Measurements from ENCODE around the gene RHEB. TPM values are rescaled to one million over a fixed set of nuclear protein-coding genes. Genes with fewer than 3 reads are reported as not detected.
A peak's percentile ranks its signal among the peaks of the same experiment; 100 is the strongest.

Gene RHEB
- total RNA-seq, 1 experiment from 2014 or later: 87.0 TPM

DNA sequence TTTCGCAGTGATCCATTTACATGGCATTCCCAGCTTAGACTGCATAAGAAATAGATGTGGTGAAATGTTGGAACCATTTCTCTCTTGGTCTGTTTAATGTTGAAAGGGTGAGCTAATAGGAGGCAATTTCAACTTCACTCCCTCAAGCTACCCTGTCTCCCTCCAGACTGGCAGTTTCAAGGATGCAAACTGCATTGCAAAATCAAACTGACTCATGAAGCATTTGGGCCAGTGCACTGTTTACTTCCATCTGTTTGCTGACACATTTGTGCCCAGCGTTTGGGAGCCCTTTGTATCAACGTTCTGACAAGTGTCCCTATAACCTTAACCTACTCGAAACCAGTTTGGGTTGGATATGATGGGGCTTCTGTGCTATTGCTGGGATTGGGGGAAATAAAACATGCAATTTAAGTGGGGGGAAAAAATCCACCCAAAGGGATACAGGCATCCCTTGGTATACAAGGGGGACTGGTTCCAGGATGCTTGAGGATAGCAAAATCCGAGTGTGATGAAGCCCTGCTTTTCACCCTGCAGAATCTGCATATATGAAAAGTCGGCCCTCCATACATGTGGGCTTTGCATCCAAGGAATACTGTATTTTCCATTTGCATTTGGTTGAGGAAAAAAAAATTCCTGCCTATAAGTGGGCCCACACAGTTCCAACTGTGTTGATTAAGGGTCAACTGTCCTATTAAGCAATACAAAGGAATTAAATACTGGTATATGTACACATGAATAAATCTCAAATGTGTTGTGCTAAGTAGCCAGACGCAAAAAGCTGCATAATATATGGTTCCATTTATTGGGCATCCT is 15.6 kb downstream of the RHEB start:
- Histone ChIP-seq H3K4me2 (ENCODE audit: low read length) (peak overlapping the region; percentile 29), H3K9me2 (replicated peaks; ENCODE audit: low read length) (no peaks in the 10 kb centered on the region)

DNA sequence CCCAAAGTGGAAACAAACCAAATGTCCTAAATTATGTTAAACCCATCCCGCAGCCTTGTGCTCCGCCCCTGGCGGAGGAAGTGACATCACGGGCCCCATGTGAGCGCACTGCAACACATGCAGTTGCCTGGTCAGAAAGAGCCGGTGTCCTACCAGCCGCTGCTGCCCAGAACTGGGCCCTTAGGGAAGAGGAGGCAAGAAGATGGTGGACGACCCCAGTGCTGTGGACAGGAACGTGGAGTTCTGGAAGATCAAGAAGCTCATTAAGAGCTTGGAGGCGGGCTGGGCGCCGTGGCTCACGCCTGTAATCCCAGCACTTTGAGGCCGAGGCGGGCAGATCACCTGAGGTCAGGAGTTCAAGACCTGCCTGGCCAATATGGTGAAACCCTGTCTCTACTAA is 18.0 kb downstream of the RHEB start:
- peaks cover 3% of the 10 kb centered on the region; the same call in 1 of the 2 replicates for H3K36me3 ChIP-seq (ENCODE audit: low read depth, low read length)
- intact Hi-C loops (cut with micrococcal nuclease): no loop called here
- POLR2A ChIA-PET (ENCODE audit: unreplicated experiment): no interaction called here
- no peak overlapping the region for H3K27ac ChIP-seq (ENCODE audit: low read length)
- no peaks in the 10 kb centered on the region for H3K27me3 ChIP-seq (ENCODE audit: low read length)
- no peak overlapping the region for H3K4me2 ChIP-seq (ENCODE audit: low read length)
- H2AFZ ChIP-seq (ENCODE audit: low read length): no peak overlapping the region
- H4K20me1 ChIP-seq (ENCODE audit: low read length): peaks cover 97% of the 10 kb centered on the region
- DNase-seq: no peak
- H3F3A ChIP-seq (ENCODE audit: low read length, unreplicated experiment): no peaks in the 10 kb centered on the region
- CTCF ChIA-PET: no interaction called here
- no peak overlapping the region for H3K4me3 ChIP-seq (ENCODE audit: low read length)
- peaks cover 30% of the 10 kb centered on the region for H3K4me1 ChIP-seq (ENCODE audit: insufficient read depth, low read length)
- no peaks in the 10 kb centered on the region for H3K9me3 ChIP-seq (ENCODE audit: low read length)
- no peak overlapping the region for H3K9ac ChIP-seq (ENCODE audit: low read length)
- no peaks in the 10 kb centered on the region for H3K9me2 ChIP-seq (replicated peaks; ENCODE audit: low read length)
- TF ChIP-seq EZH2phosphoT487 (IDR thresholded peaks at IDR 0.05; ENCODE audit: borderline replicate concordance, low read length) (no peak), EZH2 (IDR thresholded peaks at IDR 0.05; ENCODE audit: low read length, unreplicated experiment) (no peak)
- TF ChIP-seq, protein P1, sequence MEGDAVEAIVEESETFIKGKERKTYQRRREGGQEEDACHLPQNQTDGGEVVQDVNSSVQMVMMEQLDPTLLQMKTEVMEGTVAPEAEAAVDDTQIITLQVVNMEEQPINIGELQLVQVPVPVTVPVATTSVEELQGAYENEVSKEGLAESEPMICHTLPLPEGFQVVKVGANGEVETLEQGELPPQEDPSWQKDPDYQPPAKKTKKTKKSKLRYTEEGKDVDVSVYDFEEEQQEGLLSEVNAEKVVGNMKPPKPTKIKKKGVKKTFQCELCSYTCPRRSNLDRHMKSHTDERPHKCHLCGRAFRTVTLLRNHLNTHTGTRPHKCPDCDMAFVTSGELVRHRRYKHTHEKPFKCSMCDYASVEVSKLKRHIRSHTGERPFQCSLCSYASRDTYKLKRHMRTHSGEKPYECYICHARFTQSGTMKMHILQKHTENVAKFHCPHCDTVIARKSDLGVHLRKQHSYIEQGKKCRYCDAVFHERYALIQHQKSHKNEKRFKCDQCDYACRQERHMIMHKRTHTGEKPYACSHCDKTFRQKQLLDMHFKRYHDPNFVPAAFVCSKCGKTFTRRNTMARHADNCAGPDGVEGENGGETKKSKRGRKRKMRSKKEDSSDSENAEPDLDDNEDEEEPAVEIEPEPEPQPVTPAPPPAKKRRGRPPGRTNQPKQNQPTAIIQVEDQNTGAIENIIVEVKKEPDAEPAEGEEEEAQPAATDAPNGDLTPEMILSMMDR (conservative IDR thresholded peaks at IDR 0.05; ENCODE audit: low read depth, low read length): no peak
- ATAC-seq: no peak
- H3K79me2 ChIP-seq (ENCODE audit: low read length): peaks cover 100% of the 10 kb centered on the region
- BruUV-seq (replicated peaks): no TSS peak

More for the DNA sequence above, 15.6 kb downstream of the RHEB start:
- TF ChIP-seq EZH2 (IDR thresholded peaks at IDR 0.05; ENCODE audit: low read length, unreplicated experiment) (no peak), EZH2phosphoT487 (IDR thresholded peaks at IDR 0.05; ENCODE audit: borderline replicate concordance, low read length) (no peak)
- TF ChIP-seq, protein P1 (conservative IDR thresholded peaks at IDR 0.05; ENCODE audit: low read depth, low read length): no peak
- no peak overlapping the region for H2AFZ ChIP-seq (ENCODE audit: low read length)
- no peaks in the 10 kb centered on the region for H3K9me3 ChIP-seq (ENCODE audit: low read length)
- intact Hi-C loops (cut with micrococcal nuclease): no loop called here
- no peaks in the 10 kb centered on the region for H3F3A ChIP-seq (ENCODE audit: low read length, unreplicated experiment)
- peaks cover 98% of the 10 kb centered on the region for H4K20me1 ChIP-seq (ENCODE audit: low read length)
- H3K4me1 ChIP-seq (ENCODE audit: insufficient read depth, low read length): peaks cover 37% of the 10 kb centered on the region
- H3K9ac ChIP-seq (ENCODE audit: low read length): no peak overlapping the region
- no peak overlapping the region for H3K27ac ChIP-seq (ENCODE audit: low read length)
- BruUV-seq (replicated peaks): no TSS peak
- H3K4me3 ChIP-seq (ENCODE audit: low read length): no peak overlapping the region
- H3K79me2 ChIP-seq (ENCODE audit: low read length): peaks cover 100% of the 10 kb centered on the region
- no peaks in the 10 kb centered on the region for H3K36me3 ChIP-seq (ENCODE audit: low read depth, low read length)
- CTCF ChIA-PET: no interaction called here
- DNase-seq: peak; percentile 73
- POLR2A ChIA-PET (ENCODE audit: unreplicated experiment): no interaction called here
- no peaks in the 10 kb centered on the region for H3K27me3 ChIP-seq (ENCODE audit: low read length)
- peak; percentile 74 for ATAC-seq

DNA sequence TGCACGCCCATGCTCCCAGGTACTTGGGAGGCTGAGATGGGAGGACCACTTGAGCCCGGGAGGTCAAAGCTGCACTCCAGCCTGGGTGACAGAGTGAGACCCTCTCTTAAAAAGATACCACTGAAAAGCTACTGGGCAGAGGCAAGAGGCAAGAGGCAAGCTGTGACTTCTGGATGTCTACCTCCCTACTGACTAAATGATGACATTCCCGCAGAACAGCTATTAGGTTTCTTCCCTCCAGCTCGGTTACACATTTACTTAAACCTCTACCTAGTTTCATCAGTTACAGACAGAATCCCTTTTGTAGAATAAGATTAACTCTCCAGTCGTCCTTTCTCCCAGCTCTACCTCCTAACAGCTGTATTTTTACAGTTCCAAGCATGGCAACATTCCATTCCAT is 21.2 kb downstream of the RHEB start:
- POLR2A ChIA-PET (ENCODE audit: unreplicated experiment): no interaction called here
- peaks cover 100% of the 10 kb centered on the region for H3K79me2 ChIP-seq (ENCODE audit: low read length)
- intact Hi-C loops (cut with micrococcal nuclease): no loop called here
- no peak for ATAC-seq
- peaks cover 3% of the 10 kb centered on the region; the same call in 1 of the 2 replicates for H3K36me3 ChIP-seq (ENCODE audit: low read depth, low read length)
- no TSS peak for BruUV-seq (replicated peaks)
- H3K4me1 ChIP-seq (ENCODE audit: insufficient read depth, low read length): peaks cover 31% of the 10 kb centered on the region
- no peak overlapping the region for H3K27ac ChIP-seq (ENCODE audit: low read length)
- no peak overlapping the region for H3K9ac ChIP-seq (ENCODE audit: low read length)
- CTCF ChIA-PET: no interaction called here
- H3F3A ChIP-seq (ENCODE audit: low read length, unreplicated experiment): no peaks in the 10 kb centered on the region
- no peak overlapping the region for H3K4me3 ChIP-seq (ENCODE audit: low read length)
- no peaks in the 10 kb centered on the region for H3K27me3 ChIP-seq (ENCODE audit: low read length)
- H3K4me2 ChIP-seq (ENCODE audit: low read length): no peak overlapping the region
- H3K9me2 ChIP-seq (replicated peaks; ENCODE audit: low read length): no peaks in the 10 kb centered on the region
- no peak for DNase-seq
- no peak overlapping the region for H2AFZ ChIP-seq (ENCODE audit: low read length)
- H3K9me3 ChIP-seq (ENCODE audit: low read length): no peaks in the 10 kb centered on the region
- peaks cover 98% of the 10 kb centered on the region for H4K20me1 ChIP-seq (ENCODE audit: low read length)
- TF ChIP-seq, protein P1 (conservative IDR thresholded peaks at IDR 0.05; ENCODE audit: low read depth, low read length): no peak
- no peak for TF ChIP-seq EZH2phosphoT487 (IDR thresholded peaks at IDR 0.05; ENCODE audit: borderline replicate concordance, low read length)
- TF ChIP-seq EZH2 (IDR thresholded peaks at IDR 0.05; ENCODE audit: low read length, unreplicated experiment): no peak

All from PC-3 (cell line).